GM10266 (cell line): Measurements from ENCODE around the gene QPCTL.

Source experiments
- DNase-seq: peaks from one replicate; pipeline ENCODE4 v3.0.0; 2012; ENCODE audit errors: extremely low spot score
- CTCF ChIP-seq: IDR thresholded peaks from 2 replicates; pipeline ENCODE4 v1.5.1; 2012; ENCODE audit warnings: mild to moderate bottlenecking, low read depth; ENCODE audit not compliant: control insufficient read depth, insufficient read depth; ENCODE audit errors: missing control alignments

Gene QPCTL

GRCh38 chr19:45692187-45693105 lies at the start of gene QPCTL:
QPCTL (plus strand) TSS chr19:45692666; CDS start chr19:45692704, 38 bp downstream.
- no peak for TF ChIP-seq CTCF

GRCh38 chr19:45643024-45643926 lies 49.2 kb upstream of the QPCTL start:
- peak; percentile 88 for DNase-seq
- TF ChIP-seq CTCF: peak; percentile 99

More at GRCh38 chr19:45692187-45693105, at the start of gene QPCTL:
- peak; percentile 93 for DNase-seq

GRCh38 chr19:45643927-45644771 lies 48.3 kb upstream of the QPCTL start:
- no peak for TF ChIP-seq CTCF
- DNase-seq: no peak

- DNase-seq: no peak
- TF ChIP-seq CTCF: no peak
These were observed 47.3 kb upstream of the QPCTL start for GRCh38 chr19:45645068-45645630.

- DNase-seq: peak; percentile 97
- TF ChIP-seq CTCF: no peak
These were observed 46.7 kb upstream of the QPCTL start for GRCh38 chr19:45645631-45646344.

GRCh38 chr19:45646345-45646698 lies 46.1 kb upstream of the QPCTL start:
- no peak for TF ChIP-seq CTCF
- DNase-seq: no peak
